Measurements from ENCODE around the gene PTRH1.

PTRH1 gene

DNA sequence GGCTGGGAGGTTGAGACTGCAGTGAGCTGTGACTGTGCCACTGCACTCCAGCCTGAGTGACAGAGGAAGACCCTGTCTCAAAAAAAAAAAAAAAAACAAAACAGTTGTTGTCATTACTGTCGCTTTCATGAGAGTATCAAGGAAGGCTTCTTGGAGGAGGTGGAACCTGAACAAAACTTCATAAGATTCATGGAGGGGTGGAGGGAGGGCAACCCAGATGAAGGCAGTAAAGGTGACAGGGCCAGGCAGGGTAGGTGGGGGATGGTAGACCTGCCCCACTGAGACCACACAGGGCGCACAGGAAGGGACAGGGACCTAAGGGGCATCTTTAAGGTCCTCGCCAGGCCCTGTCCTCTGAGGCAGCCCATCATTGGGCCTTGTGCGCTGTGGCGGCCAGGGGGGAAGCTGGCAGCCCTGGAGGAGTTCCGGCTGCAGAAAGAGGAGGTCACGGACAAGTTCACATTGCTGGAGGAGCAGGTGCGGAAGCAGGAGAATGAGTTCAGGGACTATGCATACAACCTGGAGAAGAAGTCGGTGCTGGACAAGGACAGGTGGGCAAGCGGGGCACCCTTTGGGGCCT is 5.2 kb downstream of the PTRH1 start:
- no peak overlapping the region for H3K27ac ChIP-seq
- TF ChIP-seq, protein P1, sequence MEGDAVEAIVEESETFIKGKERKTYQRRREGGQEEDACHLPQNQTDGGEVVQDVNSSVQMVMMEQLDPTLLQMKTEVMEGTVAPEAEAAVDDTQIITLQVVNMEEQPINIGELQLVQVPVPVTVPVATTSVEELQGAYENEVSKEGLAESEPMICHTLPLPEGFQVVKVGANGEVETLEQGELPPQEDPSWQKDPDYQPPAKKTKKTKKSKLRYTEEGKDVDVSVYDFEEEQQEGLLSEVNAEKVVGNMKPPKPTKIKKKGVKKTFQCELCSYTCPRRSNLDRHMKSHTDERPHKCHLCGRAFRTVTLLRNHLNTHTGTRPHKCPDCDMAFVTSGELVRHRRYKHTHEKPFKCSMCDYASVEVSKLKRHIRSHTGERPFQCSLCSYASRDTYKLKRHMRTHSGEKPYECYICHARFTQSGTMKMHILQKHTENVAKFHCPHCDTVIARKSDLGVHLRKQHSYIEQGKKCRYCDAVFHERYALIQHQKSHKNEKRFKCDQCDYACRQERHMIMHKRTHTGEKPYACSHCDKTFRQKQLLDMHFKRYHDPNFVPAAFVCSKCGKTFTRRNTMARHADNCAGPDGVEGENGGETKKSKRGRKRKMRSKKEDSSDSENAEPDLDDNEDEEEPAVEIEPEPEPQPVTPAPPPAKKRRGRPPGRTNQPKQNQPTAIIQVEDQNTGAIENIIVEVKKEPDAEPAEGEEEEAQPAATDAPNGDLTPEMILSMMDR (conservative IDR thresholded peaks at IDR 0.05), result no peak

DNA sequence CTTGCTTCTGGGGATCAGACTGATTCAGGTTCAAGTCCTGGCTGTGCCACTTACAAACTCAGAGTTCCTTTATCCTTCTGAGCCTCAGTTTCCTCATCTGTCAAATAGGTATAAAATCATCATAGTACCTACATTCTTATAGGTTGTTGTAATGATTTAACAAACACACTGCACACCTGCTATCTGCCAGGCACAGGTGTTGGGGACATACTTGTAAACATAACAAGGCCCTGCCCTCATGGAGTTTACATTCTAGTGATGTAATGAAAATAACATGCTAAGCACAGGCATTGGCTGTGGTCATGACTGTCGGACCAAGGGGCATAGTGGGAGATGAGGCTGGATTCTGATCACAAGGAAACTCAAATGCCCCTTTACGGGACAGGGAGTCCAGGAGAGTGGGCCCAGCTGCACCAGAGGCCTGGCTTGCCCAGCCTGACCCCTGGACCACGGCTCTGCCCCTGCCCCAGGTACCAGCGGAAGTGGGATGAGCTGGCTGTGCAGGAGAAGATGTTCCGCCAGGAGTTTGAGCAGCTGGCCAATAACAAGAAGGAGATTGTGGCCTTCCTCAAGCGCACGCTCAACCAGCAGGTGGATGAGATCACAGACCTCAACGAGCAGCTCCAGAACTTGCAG is 6.4 kb downstream of the PTRH1 start:
- TF ChIP-seq, protein P1 (conservative IDR thresholded peaks at IDR 0.05), result no peak
- no peak overlapping the region for H3K27ac ChIP-seq

DNA sequence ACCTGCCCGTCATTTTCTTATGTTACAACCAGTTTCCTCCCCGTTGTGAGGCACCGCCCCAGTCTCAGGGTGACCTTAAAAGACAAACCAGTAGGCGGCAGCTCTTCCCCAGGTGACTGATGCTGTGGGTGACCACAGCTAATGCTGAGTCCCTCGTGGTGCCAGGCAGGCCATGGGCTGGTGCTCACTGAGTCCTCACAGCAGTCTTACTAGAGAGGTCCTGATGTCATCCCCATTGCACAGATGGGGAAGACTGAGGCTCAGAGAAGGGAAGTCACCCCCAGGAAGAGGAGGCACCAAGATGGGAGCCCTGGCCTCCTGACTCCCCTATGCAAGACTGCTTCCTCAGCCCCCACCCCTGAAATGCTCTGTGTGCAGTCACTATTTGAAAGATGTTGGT is 7.7 kb downstream of the PTRH1 start:
- no peak overlapping the region for H3K27ac ChIP-seq
- TF ChIP-seq, protein P1 (conservative IDR thresholded peaks at IDR 0.05), result peak; percentile 22; the same call in 1 of the 2 replicates

DNA sequence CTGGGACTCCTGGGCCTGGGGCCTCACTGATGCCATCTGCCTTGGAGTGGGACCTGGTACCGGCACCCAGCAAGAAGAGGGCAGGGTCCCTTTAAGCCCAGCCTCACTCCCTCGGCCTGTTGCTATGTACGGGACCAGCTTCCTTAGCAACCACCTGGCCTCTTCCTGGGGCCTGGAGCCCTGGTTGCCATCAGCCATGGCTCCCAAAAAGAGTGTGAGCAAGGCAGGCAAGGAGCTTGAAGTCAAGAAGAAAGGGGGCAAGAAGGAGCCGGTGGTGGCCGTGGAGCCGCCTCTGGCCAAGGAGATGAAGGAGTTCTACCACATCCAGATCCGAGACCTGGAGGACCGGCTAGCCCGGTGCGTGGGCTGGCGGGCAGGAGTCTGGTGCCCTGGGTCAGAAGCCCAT is 8.6 kb downstream of the PTRH1 start, which contains the start of gene CFAP157:
Gene CFAP157, plus strand, starts transcription at position 153 of the 406 bp plus-strand sequence. Its CDS starts 44 bp downstream, at position 197.
- TF ChIP-seq, protein P1 (conservative IDR thresholded peaks at IDR 0.05), result no peak
- H3K27ac ChIP-seq, result no peak within 1 kb of the TSS

DNA sequence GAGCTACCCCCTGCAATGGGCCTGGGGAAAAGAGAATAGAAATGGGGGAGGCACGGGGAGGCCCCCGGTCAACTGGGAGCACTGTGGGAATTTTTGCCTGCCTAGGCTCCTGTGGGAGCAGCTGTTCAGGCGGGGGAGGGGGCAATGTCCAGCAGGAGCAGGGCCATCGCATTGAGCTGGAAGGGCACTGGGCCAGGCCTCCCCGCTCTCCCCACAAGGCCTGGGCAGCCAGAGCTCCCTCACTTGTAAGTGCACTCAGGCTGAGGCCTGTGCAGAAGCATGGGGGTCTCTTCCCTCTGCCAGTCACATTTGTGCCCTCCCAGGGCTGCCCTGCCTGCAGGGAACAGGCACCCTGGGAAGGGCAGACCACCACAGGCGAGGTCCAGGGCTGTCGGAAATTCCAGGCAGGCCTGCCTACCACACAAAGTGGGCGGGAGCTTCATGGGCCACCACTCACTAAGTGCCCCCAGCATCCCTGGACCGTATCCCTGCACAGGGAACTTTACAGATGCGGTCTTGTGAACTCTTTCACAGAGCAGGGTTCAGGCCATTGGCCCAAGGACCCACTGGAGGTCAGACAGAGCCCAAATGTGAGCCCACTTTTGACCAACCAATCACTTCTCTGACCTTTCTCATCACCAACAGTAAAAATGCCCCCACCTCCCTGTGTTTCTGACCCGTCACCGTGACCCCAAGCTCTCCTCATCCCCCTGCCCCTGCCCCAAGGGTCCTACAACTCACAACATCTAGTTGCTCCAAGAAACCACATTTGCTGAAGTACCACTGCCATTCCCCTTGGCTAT is 9.7 kb downstream of the PTRH1 start:
- TF ChIP-seq, protein P1 (conservative IDR thresholded peaks at IDR 0.05), result no peak
- no peak overlapping the region for H3K27ac ChIP-seq

DNA sequence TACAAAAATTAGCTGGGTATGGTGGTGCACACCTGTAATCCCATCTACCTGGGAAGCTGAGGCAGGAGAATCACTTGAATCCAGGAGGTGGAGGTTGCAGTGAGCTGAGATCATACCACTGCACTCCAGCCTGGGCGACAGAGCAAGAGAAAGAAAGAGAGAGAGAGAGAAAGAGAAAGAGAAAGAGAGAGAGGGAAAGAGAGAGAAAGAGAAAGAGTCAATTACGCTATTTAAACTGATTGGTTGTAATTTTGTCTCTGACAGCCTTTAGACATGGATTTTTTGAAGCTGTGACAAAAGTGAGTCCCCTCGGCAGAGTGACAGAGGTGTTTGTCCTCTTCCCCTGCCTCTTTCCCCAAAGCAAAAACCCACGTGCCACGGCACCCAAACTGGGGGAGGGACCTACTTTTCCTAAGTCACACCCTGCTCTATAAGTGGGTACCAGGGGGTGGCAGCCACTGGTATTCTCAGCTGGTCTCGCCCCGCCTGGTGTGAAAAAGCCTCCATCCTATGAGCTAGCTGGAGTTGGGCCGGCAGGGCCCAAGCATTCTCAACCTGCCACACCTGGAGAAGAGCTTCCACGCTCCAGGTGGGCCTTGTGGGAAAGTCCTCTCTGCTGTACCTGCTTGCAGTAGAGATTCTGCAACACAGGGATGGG is 12.0 kb downstream of the PTRH1 start:
- no peak overlapping the region for H3K27ac ChIP-seq
- TF ChIP-seq, protein P1 (conservative IDR thresholded peaks at IDR 0.05), result no peak

All from VCaP (cell line).